ENCODE data around the gene FAM184A. TPM values are rescaled to one million over a fixed set of nuclear protein-coding genes. Genes with fewer than 3 reads are reported as not detected.

FAM184A gene
- total RNA-seq, 1 experiment from 2014 or later, result 0.97 TPM

- Histone ChIP-seq H3K4me1 (ENCODE audit: insufficient read depth, low read length, poor library complexity, severe bottlenecking) (peaks cover 12% of the 10 kb centered on the region), H3K36me3 (ENCODE audit: insufficient read depth, low read length, poor library complexity, severe bottlenecking) (no peaks in the 10 kb centered on the region), H3K27me3 (replicated peaks; ENCODE audit: insufficient read depth, low read depth, low read length, poor library complexity) (peaks cover 3% of the 10 kb centered on the region), H3K27ac (ENCODE audit: low read depth, low read length, poor library complexity, severe bottlenecking) (no peak overlapping the region), H3K4me3 (ENCODE audit: low read depth, low read length, poor library complexity, severe bottlenecking) (no peak overlapping the region), H3K9me3 (ENCODE audit: low read depth, low read length, poor library complexity, severe bottlenecking) (no peaks in the 10 kb centered on the region)
- no TSS peak for BruUV-seq (replicated peaks)
- ChIA-PET CTCF (no interaction called here), POLR2A (ENCODE audit: low non-redundant PET) (no interaction called here)
- TF ChIP-seq EZH2 (IDR thresholded peaks at IDR 0.05; ENCODE audit: borderline replicate concordance, low read depth, low read length, poor library complexity, severe bottlenecking), result no peak
- TF ChIP-seq, protein P1, sequence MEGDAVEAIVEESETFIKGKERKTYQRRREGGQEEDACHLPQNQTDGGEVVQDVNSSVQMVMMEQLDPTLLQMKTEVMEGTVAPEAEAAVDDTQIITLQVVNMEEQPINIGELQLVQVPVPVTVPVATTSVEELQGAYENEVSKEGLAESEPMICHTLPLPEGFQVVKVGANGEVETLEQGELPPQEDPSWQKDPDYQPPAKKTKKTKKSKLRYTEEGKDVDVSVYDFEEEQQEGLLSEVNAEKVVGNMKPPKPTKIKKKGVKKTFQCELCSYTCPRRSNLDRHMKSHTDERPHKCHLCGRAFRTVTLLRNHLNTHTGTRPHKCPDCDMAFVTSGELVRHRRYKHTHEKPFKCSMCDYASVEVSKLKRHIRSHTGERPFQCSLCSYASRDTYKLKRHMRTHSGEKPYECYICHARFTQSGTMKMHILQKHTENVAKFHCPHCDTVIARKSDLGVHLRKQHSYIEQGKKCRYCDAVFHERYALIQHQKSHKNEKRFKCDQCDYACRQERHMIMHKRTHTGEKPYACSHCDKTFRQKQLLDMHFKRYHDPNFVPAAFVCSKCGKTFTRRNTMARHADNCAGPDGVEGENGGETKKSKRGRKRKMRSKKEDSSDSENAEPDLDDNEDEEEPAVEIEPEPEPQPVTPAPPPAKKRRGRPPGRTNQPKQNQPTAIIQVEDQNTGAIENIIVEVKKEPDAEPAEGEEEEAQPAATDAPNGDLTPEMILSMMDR (conservative IDR thresholded peaks at IDR 0.05; ENCODE audit: low read depth, low read length), result no peak
- DNase-seq (ENCODE audit: low spot score), result no peak
- intact Hi-C loops (cut with micrococcal nuclease; ENCODE audit: unreplicated experiment), result no loop called here
Measured at GRCh38 chr6:119126140-119126539, 47.7 kb upstream of the FAM184A start.

GRCh38 chr6:119125576-119125975 is 47.1 kb upstream of the FAM184A start:
- POLR2A ChIA-PET (ENCODE audit: low non-redundant PET), result no interaction called here

GRCh38 chr6:119124079-119124824 is 45.8 kb upstream of the FAM184A start:
- H3K36me3 ChIP-seq (ENCODE audit: insufficient read depth, low read length, poor library complexity, severe bottlenecking), result no peaks in the 10 kb centered on the region

More at GRCh38 chr6:119125576-119125975, 47.1 kb upstream of the FAM184A start:
- Histone ChIP-seq H3K27me3 (replicated peaks; ENCODE audit: insufficient read depth, low read depth, low read length, poor library complexity) (peaks cover 3% of the 10 kb centered on the region), H3K4me1 (ENCODE audit: insufficient read depth, low read length, poor library complexity, severe bottlenecking) (peaks cover 12% of the 10 kb centered on the region), H3K4me3 (ENCODE audit: low read depth, low read length, poor library complexity, severe bottlenecking) (no peak overlapping the region), H3K36me3 (ENCODE audit: insufficient read depth, low read length, poor library complexity, severe bottlenecking) (no peaks in the 10 kb centered on the region), H3K9me3 (ENCODE audit: low read depth, low read length, poor library complexity, severe bottlenecking) (no peaks in the 10 kb centered on the region), H3K27ac (ENCODE audit: low read depth, low read length, poor library complexity, severe bottlenecking) (no peak overlapping the region)
- no peak for DNase-seq (ENCODE audit: low spot score)
- no TSS peak for BruUV-seq (replicated peaks)
- intact Hi-C loops (cut with micrococcal nuclease; ENCODE audit: unreplicated experiment), result no loop called here
- CTCF ChIA-PET, result no interaction called here
- TF ChIP-seq, protein P1 (conservative IDR thresholded peaks at IDR 0.05; ENCODE audit: low read depth, low read length), result no peak

More at GRCh38 chr6:119124079-119124824, 45.8 kb upstream of the FAM184A start:
- no TSS peak for BruUV-seq (replicated peaks)
- CTCF ChIA-PET, result no interaction called here
- no peak for DNase-seq (ENCODE audit: low spot score)
- POLR2A ChIA-PET (ENCODE audit: low non-redundant PET), result no interaction called here
- Histone ChIP-seq H3K27me3 (replicated peaks; ENCODE audit: insufficient read depth, low read depth, low read length, poor library complexity) (peaks cover 3% of the 10 kb centered on the region), H3K9me3 (ENCODE audit: low read depth, low read length, poor library complexity, severe bottlenecking) (no peaks in the 10 kb centered on the region), H3K27ac (ENCODE audit: low read depth, low read length, poor library complexity, severe bottlenecking) (no peak overlapping the region), H3K4me3 (ENCODE audit: low read depth, low read length, poor library complexity, severe bottlenecking) (no peak overlapping the region), H3K4me1 (ENCODE audit: insufficient read depth, low read length, poor library complexity, severe bottlenecking) (peaks cover 12% of the 10 kb centered on the region)
- TF ChIP-seq, protein P1 (conservative IDR thresholded peaks at IDR 0.05; ENCODE audit: low read depth, low read length), result no peak
- no peak for TF ChIP-seq EZH2 (IDR thresholded peaks at IDR 0.05; ENCODE audit: borderline replicate concordance, low read depth, low read length, poor library complexity, severe bottlenecking)
- intact Hi-C loops (cut with micrococcal nuclease; ENCODE audit: unreplicated experiment), result no loop called here
